C1 segment of cervical spinal cord (tissue), 14 donors: Measurements from ENCODE around the gene HOXB4.

ENCODE experiments used
- DNase-seq, 14 donors: peaks; one replicate each; lab custom pipeline; 2025; lab: John Stamatoyannopoulos, UW

HOXB4 gene

DNA sequence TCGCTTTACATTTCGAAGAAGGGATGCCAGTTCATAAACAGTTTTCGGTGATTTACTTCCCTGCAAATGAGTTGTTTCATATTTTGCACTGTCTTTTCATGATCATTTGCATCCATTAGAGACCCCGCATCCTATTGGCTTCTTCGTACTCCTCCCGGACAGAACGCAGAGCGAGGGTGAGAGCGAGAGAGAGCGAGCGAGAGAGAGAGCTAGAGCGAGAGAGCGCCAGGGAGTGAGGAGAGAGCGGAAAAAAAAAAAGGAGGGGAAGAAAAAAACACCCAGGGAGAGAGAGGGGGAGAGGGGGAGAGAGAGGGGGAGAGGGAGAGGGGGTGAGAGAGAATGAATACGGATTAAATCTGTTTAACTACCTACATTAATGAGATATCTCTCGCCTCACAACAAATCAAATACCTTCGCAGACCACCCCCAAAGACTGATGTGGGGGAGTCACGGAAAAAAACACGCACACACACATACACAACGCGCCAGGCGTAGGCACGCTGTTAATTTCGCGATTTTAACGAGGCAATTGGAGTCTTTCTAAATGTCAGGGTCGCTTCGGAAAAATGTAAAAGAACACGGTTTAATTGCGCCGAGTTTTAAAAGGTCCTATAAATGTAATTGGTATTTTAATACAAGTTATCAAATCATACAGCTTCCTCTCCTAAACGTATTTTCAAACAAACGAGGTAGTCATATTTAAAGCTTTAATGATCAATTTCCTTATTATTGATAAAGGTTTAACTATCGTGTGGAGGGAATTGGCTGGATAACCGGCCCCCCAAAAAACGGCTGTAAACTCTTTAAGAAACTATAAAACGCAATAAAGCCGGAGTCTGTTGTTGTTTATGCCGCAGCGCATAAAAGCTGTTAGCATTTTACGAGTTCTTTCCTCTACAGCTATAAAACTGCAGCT lies 37.2 kb upstream of the HOXB4 start, which contains the start of gene HOXB8:
TSS of gene HOXB8 (minus strand) at position 246 of the 916 bp plus-strand sequence. CDS start 588 bp downstream, outside the sequence.
- no peak for DNase-seq

DNA sequence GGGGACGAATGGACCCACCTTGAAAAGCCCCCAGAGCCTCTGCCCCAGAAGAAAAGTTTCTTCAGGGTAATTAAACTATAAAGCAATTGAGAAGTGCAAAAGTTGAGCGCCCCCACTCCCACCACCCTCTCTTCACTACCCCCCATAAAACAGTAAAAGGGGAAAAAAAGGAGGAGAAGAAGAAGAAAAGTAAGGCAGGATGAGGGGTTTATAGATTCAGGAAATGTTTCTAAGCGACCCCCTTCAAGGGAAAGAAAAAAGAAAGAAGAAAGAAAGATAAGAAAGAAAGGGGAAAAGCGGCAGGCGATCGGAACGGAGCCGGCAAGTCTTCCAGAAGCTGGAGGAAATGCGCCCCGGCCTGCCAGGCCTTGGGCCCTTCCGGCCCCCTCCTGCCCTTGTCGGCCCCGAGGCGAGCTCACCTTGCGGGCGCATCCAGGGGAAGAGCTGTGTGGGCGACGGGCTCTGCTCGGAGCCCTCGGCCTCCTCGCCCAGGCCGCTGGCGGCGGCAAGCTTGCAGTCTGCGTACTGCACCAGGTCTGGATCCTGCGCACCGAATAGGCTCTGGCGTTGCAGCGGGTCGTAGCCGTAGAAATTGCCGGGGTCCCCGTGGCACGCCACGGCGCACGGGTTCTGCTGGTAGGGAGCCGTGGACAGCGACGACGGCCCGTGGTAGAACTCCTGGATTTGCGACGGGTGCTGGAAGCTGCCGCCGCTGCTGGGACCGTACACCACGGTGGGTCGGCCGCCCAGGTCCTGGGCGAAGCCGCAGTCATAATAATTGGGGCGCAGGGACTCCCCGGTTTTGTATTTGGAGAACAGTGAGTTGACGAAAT lies 35.9 kb upstream of the HOXB4 start:
- no peak for DNase-seq

DNA sequence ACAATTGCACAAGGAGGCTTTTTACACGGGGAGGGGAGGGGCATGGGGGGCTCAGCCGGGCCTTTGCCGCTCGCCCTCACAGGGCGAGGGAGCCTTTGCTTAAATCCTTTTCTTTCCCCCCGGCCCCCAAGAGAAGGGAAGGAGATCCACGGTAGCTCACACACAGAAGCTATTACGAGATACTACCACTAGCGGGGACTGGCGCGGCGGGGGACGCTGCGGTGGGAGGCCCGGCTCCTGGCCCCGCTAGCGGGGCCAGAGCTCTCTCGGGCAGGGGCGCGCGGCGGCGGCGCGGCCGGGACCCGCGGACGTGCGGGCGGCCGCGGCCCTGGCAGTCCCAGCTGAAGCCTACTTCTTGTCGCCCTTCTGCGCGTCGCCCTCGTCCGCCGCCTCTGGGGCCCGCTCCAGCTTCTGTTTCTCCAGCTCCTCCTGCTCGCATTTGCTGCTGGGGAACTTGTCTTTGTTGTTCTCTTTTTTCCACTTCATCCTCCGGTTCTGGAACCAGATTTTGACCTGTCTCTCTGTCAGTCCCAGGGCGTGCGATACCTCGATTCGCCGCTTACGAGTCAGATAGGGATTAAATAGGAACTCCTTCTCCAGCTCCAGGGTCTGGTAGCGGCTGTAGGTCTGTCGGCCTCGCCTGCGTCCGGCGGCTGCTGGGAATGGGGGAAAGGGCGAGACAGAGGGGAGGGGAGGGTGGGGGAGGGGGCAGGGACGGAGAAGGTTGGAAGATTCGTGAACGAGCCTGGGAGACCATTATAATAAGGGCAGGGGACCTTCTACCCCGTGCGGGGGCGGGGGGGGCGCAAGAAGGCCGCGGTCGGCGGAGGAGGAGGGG lies 34.9 kb upstream of the HOXB4 start:
- DNase-seq, result peak in 2 of 14 donors; percentile 34 to 47

DNA sequence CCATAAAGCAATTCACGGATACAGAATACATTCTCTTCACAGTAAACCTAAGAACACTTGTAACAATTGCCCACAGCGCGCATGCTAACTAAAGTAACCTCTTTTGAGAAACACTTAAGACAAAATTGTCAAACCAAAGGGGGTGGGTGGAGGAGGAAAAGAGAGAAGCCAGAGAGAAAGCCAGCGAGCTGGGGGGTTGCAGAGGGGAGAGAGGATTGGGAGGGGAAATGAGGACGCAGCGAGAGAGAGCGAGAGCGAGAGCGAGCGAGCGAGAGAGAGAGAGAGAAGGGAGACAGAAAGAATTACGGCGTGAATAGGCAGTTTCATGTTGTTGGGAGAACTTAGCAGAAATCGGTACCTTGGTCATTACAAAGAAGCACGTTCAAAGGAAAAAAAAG lies 34.3 kb upstream of the HOXB4 start:
- no peak for DNase-seq

DNA sequence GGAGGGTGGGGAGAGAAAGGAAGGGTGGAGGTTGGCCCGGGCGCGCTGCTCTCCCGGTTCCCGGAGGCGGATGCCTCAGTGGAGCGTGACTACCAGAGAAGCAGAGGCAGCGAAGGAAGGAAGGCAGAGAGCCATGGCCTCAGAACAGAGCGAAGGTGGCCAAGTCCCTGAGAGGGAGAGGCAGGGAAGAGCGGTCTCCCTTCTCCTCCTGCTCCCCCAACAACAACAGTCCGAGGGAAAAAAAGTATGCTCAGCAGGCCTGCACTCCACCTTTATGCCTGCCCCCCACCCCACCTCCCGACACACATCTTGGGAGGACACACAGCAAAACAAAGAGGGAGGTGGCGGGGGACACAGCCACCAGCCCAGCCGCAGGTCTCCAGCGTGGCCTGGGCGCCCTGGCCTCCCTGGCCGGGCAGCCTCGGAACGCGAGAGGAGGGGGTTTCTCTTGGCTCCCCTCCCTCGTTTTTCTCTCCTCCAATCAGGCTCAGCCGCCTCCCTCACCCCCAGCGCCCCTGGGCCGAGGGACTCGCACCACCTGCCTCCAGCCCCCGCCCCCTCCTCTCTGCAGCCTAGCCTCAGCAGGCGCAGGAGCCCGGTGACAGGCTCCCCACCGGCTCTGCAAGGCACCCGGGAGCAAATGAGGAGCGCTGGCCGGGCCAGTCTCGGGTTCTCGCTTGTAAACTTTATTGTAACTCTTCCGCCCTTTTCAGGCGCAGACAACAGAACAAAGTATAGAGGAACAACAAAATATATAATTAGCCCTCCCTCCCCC lies 33.7 kb upstream of the HOXB4 start:
- peak in 3 of 14 donors; percentile 34 to 53 (median 47) for DNase-seq

DNA sequence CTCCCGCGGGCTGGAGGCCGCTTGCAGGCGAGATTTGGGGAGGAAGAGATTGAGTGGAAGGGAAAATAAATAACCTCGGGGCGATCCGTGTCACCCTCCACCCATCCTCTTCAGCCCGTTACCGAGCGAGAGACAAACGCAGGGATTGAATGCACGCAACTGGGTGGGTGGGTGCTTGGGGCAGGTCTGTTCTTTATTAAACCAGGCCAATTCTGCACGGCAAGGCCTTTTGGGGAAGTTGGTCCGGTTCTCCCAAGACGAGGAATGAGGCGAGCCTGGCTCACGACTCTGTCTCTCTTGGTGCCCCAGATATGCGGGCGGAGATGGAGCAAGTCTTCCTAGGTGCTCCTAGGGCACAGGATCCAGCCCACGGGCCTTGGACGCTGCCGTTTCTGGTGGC lies 33.1 kb upstream of the HOXB4 start:
- DNase-seq, result no peak

DNA sequence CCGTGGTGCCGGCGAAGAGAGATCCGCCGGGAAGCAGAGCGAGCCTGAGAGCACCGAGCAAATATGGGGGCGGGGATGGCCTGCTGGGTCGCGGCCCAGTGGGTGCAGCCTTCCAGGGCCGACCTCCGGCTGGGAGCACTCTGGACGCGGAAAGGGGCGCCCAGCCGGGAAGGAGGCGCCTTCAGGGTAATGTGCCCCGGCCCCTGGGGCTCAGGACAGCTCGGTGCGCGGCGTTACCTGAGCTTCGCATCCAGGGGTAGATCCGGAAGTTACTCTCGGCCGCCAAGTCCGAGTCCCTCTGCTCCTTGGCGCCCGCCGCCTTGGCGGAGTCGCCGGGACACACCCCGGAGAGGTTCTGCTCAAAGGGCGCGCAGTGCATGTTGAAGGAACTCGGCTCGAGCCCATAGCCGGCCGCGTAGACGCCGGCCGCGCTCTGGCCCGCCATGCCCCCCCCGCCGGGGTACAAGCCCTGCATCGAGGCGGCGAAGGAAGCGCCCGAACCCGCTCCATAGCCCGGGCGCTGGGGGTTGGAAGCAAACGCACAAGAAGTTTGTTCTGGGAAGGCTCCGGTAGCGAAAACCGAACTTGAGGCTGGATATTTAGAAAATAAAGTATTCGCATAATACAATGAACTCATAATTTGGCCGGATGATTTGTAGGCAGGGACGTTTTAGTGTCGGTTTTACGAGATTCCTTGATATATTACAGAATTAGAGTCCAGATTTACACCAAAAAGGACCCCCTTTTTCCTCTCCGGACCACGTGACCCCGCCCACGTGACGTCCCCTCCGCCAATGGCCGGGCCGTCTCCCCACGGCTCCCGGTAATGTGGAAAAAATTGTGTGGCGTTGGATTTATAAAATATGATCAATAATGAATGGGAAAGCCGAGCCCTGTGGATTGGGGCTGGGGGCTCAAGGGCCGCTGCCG lies 32.4 kb upstream of the HOXB4 start, which contains the start of gene HOXB7:
TSS of gene HOXB7 (minus strand) at position 736 of the 930 bp plus-strand sequence. CDS start at position 637, 99 bp downstream.
- DNase-seq, result peak in 10 of 14 donors; percentile 37 to 84 (median 62)

DNA sequence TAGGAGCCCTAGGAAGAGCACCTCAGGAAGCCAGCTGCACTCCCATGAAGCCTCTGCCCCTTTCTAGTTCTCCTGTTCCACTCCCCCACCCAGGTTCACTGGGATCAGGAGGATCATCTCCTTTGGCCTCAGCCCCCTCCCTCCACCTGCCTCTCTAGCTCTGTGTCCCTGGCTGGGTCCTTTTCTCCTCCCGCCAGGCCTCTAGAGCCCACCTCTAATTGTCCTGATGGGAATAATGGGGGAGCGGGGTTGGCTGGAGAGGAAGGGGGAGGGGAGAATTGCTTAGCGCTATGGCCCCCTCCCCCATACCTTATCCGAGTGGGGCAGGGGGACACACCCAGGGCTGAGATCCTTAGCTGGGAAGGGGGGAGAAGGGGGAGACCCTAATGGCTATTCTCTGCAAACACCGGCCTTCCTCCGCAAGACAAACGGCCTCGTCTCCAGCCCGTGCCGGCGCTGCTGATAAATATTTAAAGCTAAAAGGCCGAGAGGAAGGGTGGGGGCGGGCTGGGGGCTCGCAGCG lies 31.7 kb upstream of the HOXB4 start:
- DNase-seq, result no peak

DNA sequence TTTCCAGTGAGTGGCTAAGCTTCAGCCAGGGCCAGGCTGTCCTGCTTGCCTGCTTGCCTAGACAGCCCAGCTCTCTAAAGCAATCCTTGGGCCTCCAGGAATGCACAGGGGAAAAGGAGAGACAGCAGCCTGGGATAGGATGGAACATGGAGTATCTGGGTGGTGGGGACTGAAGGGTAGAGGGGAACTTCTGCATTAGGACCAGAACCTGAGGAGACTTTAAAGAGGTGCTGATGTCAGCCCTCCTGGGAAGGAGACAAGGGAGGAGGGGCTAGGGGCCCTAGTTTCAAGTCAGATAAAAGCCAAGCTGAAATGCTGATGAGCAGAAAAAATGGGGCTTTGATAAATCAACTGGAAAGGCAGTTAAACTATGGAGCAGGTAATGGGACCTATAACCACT lies 30.9 kb upstream of the HOXB4 start:
- no peak for DNase-seq

DNA sequence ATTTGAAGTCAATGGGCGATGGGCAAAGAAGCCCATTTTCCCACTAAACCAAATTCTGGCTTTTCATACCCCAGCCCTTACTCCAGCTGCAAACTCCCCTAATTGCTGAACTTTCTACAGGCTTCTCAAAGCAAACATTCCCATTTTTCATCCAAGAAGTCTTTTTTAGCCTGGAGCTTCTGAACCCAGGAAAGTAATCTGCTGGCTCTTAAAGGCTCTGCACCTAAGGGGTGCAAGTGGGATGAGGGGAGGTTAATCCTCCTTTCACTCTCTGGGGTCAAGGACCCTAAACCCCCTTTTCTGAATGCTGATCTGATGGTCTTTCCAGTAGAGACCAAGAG lies 30.3 kb upstream of the HOXB4 start:
- DNase-seq, result no peak

DNA sequence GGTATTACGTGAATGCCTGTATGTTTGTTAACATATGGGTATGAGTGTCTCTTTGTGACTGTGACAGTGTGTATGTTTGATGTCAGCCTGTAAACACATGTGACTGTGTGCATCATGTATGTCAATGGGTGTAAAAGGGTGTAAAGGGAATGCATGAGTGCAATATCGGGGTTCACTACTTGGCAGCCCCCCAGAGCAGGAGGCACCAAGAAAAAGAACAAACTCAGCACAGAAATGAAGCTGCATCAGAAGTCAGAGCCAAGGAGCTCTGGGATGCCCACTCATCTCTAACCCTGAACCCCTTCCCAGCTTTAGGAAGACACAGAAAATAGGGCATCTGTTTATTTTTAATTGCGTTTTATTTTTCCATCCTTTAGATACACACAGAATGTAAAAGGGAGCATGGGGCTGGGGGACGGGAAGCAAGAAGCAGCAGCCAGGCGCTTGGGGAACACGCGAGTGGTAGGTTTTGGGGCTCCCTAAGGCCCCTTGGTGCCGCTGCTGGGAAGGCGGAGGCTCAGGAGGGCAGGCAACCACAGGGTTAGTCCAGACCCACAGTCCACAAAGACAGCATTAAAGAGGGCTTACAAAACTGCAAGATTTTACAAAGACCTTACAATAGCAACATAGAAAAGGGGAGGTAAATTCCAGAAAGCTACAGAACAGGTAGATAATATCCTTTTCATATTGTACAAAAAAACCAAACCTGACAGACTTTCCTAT lies 28.9 kb upstream of the HOXB4 start:
- no peak for DNase-seq

DNA sequence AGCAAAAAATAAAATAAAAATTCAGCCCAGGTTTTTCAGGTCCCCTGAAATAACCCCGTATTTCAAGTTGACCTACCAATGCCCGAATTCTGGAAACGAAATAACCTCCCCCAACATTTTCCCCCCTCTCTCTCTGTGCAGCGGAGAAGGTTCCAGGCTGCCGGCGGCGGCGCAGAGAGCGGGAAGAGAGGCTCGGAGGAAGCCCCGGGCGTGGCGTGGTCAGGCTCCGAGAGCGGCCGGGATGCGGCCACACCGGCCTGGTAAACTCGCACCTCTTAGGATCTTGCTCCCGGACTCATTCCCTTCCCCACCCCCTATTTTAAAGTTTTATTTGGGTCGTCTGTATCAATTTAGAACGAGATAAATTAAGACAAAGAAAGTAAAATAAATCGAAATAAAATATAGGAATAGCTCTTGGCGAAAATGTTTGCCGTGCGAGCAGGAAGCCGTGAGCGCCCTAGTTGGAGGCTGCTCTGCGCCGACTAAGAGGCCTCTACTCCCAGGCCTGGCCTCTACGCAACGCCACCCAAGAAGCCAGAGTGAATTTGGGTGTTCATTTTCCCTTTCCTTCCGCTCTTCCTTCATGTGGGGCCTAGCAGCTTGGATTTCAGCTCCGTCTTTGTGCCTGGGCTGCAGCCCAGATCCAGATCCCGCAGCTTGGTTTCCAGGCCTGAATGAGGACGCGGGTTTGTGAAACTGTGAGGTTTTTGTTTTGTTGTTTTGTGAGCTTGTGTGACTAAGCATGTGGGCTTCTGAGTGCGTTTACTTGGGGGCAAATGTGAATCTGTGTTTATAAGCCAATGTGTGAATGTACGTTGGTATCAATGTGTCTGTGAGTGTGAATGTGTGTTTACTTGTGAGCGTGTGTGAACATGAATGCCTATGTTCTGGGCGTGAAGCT lies 28.1 kb upstream of the HOXB4 start:
- no peak for DNase-seq

DNA sequence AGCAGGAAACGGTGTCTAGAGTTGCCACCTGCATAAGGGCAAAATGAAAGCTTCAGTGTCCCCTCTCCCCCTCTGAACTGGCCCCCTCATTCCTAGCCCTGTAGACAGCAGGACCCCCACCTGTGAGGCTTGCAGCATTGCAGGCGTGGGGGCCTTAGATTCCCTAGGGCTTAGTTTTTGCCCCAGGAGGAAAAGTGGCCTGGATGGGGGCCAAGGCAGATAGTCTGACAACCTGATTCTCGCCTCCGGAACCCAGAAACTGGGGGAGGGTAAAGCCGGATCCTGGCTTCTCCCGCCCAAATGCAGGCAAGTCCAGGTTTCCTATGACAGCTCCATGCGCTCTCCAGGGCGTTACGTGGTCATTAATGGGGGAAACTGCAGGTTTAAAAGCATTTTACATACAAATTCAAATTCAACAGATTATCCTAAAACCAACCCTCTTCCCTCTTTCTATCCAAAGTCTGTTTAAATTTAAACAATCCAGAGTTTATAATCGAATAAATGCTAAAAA lies 27.3 kb upstream of the HOXB4 start:
- DNase-seq, result no peak

DNA sequence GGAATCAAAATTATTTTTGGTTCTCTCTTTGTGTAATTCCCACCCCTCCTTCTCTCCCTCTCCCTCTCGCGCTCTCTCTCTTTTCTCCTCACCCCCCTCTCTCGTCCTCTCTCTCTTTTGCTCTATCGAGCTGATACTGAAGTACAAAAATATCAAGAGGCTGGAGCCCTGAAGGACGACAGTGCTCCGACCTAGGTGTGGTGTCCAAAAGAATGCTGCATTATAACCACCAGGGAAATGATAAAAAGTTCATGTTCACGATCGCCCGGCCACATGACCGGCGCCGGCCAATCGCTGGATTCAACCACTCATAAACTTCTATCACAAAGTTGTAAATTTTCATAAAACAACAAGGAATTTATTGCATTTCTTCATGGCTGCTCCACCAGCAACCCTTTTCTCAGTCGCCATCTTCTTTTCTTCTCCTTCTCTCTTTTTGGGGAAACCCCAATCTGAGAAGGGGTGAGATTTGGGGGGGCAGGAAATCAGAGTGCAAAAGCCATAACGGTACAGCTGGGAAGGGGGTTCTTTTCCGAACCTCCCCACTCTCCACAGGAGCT lies 26.7 kb upstream of the HOXB4 start, which contains the start of gene HOXB6:
TSS of gene HOXB6 (minus strand) at position 217 of the 560 bp plus-strand sequence. CDS start 6,836 bp downstream, outside the sequence.
- no peak for DNase-seq

DNA sequence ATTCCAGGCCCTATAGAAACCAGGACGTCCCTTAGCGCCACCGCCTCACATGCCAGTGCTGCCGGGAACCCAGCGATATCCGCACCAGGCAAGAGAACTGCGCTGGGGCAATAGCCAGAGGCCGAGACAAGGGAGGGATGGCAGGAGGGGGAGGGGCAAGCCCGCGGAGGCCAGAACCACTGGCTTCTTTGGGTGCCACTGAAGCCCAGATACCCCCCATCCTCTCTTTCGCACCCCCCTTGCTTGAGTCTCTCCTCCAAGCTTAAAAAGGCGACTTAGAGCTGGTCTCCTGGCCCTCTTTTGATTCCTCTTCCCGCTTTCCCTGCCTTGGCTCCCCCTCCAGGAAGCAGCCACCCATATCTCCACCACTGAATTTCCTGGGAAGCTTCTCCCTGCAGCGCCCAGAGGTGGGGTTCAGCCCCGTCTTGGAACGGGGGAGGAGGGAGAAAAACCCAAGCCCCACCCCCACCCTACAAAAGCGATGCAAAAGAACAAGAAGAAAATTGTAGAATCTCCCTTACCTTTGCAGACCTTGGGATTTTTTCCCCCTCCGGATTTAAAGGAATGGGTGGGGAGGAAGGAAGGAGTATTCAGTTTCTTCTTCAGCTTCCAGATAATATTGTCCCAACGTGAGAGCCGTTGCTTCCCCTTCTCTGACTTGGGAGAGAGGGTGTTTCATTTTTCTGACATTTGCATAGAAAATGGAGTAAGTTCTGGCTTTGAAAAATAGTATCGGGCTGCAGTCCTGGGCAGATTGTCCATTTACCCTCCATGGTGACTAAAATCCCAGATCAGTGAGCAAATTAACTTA lies 26.0 kb upstream of the HOXB4 start:
- peak in 1 of 14 donors; percentile 39 for DNase-seq
